AG09319 (cell line): ENCODE results near the gene PRSS58.

Source experiments
- DNase-seq: peaks from one replicate; pipeline ENCODE4 v3.0.0-alpha.2; 2010; ENCODE audit warnings: low read depth; ENCODE audit errors: extremely low read depth
- CTCF ChIP-seq: IDR thresholded peaks from 2 replicates; pipeline ENCODE4 v1.5.1; 2011; ENCODE audit warnings: low read depth, mild to moderate bottlenecking, inconsistent platforms, low read length, moderate library complexity

PRSS58 gene

GRCh38 chr7:142257958-142258357 lies at the start of gene PRSS58:
Gene PRSS58 (minus strand): TSS chr7:142258058. CDS start chr7:142257707, 351 bp downstream.
- TF ChIP-seq CTCF = no peak
- DNase-seq = no peak

GRCh38 chr7:142307246-142307900 lies 49.5 kb upstream of the PRSS58 start:
- DNase-seq = no peak
- TF ChIP-seq CTCF = no peak

GRCh38 chr7:142303650-142304049 lies 45.8 kb upstream of the PRSS58 start:
- no peak for TF ChIP-seq CTCF

GRCh38 chr7:142301923-142302550 lies 44.2 kb upstream of the PRSS58 start:
- TF ChIP-seq CTCF = no peak; the same call in 1 of the 2 replicates
- no peak for DNase-seq

More at GRCh38 chr7:142303650-142304049, 45.8 kb upstream of the PRSS58 start:
- no peak for DNase-seq

- no peak for TF ChIP-seq CTCF
- no peak for DNase-seq
Measured at GRCh38 chr7:142301299-142301698, 43.4 kb upstream of the PRSS58 start.

- DNase-seq = no peak
- TF ChIP-seq CTCF = no peak
Measured at GRCh38 chr7:142300689-142301088, 42.8 kb upstream of the PRSS58 start.

GRCh38 chr7:142299237-142299781 lies 41.5 kb upstream of the PRSS58 start:
- TF ChIP-seq CTCF = no peak
- no peak for DNase-seq
